Islet precursor cell (in vitro differentiated cells): ENCODE data around the gene SLK.
A peak's percentile ranks its signal among the peaks of the same experiment; 100 is the strongest.

Experiments used
- DNase-seq: peaks from one replicate; pipeline ENCODE4 v3.0.0-alpha.2; 2018

The SLK gene

DNA sequence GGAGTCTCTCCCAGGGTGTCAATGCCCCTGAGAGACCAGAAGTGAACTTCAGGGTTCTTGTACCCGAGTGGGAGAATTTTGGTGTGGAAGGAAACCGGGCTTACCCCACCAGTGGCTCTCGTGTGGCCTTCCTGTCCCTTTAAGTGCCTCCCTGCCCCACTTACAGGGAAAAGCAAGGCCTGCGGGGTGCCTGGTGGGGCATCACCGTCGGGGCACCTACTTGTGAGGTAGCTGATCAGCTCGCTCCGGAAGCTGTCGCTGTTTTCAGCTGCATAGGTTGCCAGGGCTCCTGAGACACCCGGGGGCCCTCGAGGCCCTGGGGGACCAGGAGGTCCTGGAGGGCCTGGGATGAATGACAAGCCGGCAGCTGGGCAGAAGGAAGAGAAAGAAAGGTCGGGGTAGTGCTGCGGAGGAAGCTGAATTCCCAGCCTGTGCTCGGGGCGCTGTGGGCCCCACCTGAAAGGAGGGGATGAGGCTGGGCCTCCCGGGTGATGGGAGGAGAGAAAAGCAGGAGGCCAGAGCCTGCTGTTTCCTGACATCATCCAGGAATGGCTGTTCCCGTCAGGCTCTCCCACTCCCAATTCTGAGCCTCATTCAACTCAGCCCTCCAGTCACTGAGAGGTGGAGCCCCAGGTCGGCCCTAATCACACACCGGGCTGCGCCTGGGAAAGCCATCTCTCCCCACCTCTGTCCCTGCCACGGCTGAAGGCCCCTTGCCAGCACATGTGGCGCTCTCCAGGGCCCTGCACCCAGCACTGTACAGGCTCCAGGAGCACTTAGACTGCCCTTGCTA lies 67.7 kb downstream of the SLK start:
- no peak for DNase-seq

DNA sequence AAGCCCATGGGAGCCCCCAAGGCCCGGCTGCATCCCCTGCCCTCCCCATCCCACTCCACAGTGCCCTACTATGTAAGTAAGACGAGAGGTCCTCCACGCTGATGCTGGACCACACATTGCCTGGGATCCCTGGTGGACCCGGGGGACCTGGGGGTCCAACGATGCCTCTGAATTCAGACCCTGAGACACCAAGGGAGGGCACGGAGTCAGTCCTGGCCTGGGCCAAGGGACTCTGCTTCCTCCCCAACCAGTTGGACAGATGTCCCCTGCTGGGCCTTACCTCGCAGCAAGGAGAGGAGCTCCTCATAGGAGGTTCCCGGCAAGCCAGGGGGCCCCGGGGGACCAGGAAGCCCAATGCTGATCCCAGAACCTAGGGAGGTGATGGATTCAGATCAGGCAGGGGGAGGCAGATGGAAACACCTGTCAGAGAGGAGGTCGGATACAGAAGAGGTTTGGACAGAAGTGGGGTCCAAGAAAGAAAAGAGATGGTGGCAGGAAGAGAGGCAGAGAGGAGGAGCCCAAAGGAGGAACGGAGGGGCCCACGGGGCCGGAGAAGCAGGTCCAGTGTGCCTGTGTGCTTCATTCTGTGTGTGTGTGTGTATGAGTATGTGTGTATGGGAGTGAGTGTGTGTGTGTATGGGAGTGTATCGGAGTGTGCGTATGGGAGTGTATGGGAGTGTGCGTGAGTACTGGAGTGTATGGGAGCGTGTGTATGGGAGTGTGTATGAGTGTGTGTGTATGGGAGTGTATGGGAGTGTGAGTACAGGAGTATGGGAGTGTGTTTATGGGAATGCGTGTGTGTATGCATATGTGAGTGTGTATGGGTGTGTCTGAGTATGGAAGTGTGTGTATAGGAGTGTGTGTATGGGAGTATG lies 68.5 kb downstream of the SLK start:
- no peak for DNase-seq

- no peak for DNase-seq
These were observed 69.1 kb downstream of the SLK start for GRCh38 chr10:104036069-104036384.

GRCh38 chr10:104036518-104037260 lies 69.7 kb downstream of the SLK start:
- DNase-seq: no peak

- DNase-seq: no peak
These were observed 70.5 kb downstream of the SLK start for GRCh38 chr10:104037261-104037951.

GRCh38 chr10:104038537-104038936 lies 71.6 kb downstream of the SLK start:
- DNase-seq: peak; percentile 23

DNA sequence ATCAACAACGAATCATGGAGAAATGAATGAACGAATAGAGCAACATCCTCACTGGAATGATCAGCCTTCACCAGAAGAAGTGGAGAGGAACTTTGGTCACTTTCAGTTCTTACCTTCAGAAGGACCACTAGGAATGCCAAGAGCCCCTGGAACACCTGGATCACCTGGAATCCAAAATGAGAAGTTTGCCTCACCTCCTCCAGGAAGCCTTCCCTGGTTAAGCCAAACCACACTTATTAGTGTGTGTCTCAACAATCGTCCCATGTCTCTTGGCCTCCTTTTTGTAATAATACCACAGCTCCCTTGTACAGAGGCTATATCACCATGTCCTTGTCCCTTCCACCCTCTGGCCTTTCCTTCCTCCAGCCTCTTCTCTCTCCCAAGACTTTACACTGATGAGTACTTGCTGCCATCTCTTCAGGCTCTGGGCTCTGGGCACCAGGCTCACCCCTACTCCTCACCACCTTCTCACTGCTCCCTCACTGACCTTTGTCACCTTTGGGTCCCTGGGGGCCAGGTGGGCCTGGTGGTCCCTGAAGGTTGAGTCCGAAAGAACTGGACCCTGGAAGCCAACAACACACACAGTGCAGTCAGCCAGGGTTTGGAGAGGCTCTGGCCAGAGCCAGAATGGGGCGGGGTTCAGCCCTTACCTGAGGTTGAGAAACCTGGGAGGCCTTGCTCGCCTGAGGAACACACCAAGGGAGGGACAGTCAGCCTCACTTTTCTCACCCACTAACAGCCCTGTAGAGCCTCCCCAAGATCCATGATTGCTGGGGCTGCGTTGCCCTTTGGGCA lies 72.2 kb downstream of the SLK start:
- DNase-seq: peak; percentile 42

- DNase-seq: no peak
These were observed 73.4 kb downstream of the SLK start for GRCh38 chr10:104040382-104040781.

GRCh38 chr10:104040862-104041789 lies 74.2 kb downstream of the SLK start:
- peak; percentile 51 for DNase-seq

- peak; percentile 53 for DNase-seq
These were observed 75.1 kb downstream of the SLK start for GRCh38 chr10:104041891-104042535.

DNA sequence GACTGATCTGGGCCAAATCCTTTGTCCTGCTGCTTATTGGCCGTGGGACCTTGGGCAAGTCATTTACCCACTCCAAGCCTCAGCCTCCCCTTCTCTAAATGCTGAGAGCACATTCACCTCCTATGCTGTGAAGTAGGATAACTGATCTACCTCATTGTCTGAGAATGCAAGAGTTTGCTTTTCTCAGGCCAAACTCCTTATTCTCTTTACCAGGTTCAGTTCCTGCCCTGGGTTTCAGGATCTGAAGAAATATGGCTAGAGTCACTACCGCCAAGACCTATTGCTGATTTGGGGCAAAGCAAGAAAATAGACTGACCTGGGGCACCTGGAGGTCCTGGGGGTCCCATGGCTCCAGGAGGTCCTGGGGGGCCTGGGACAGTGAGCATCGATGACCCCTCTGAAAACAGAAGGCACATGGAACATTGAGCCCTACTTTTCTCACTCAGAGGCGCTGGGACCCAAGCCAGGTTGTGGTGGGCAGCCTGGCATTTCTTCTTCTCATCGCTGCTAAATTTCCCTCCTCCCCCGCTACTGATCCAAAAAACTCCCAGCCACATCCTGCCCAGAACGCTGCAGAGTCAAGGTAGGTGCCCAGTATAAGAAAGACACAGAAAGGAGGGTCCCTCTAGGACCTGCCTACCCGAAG lies 76.4 kb downstream of the SLK start:
- DNase-seq: peak; percentile 41

GRCh38 chr10:104043854-104044253 lies 76.9 kb downstream of the SLK start:
- peak; percentile 65 for DNase-seq

GRCh38 chr10:104045151-104046089 lies 78.5 kb downstream of the SLK start:
- peak; percentile 83 for DNase-seq

DNA sequence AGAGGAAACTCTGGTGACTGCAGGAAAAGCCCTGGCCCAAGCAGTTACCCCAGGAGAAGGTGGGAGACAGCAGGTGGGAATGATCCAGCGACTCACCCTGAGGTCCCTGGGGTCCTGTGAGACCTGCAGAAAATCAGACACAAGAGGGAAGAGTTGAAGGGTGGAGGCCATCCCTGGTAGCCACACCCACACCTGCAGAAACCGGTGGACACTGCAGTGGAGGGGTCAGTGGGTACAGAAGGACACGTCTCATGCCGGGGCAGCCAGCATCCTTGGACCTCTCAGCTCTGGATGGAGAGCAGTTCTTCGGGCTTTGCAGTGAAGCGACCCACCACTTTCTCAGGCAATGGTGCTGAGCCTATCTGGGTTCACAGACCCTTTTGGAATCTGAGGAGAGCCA lies 79.7 kb downstream of the SLK start:
- DNase-seq: peak; percentile 25

DNA sequence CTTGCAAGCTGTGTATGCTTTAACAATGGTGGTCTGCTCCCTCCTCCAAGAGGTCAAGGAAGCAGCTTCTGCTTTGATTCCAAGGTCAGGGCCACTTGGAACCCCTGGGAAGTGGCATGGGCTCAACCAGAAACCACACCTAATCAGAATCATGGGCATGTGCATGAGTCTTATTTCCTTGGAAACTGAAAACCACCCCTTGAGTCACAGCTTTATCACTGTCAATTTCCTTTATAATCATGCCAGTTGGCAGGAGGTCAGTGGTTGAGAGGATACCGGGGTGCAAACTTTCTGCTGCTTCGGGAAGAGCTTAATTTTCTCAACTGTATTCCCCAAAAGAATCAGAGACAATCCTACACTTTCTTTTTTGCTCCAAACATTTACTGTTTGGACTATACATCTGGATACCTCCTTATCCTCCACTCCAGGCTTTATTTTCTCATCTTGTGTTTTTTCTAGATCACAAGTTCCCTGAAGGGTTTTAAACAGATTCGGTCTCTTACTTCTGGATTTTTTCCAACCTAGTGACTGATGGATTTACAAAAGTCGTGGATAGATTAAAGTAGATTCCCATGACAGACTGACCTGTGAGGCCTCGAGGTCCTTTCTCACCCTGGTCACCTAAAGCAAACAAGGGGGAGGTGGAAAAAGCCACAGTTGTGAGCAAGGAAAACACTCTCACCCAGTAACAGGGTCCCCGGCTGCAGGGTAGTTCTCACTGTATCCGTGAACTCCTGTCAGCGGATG lies 82.7 kb downstream of the SLK start:
- peak; percentile 41 for DNase-seq

DNA sequence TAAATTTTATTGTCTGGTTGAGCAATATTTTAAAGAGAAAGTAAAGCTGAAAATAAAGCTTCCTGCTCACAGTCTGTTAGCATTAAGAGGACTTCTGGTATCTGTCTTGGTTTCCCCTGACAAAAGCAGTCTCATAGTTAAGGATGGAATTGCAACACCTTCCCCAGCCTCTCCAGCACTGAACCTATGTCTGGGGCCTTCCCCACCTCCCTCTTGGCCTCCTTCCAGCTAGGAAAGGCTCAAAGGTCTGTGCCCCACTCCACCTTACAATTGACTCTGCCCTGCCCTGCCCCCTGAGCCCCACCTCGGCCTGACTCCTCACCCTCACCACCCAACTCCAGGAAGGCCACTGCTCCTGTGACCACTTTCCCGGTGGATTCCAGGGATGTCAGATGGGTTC lies 85.5 kb downstream of the SLK start:
- DNase-seq: no peak

GRCh38 chr10:104053201-104053600 lies 86.3 kb downstream of the SLK start:
- DNase-seq: no peak

GRCh38 chr10:104054430-104054829 lies 87.5 kb downstream of the SLK start:
- no peak for DNase-seq
